ENCODE data around the gene PRDX1. TPM values are rescaled to one million over a fixed set of nuclear protein-coding genes. Genes with fewer than 3 reads are reported as not detected.

PRDX1 gene
- 100 to 1,000 TPM; 746 to 755 TPM for total RNA-seq

DNA sequence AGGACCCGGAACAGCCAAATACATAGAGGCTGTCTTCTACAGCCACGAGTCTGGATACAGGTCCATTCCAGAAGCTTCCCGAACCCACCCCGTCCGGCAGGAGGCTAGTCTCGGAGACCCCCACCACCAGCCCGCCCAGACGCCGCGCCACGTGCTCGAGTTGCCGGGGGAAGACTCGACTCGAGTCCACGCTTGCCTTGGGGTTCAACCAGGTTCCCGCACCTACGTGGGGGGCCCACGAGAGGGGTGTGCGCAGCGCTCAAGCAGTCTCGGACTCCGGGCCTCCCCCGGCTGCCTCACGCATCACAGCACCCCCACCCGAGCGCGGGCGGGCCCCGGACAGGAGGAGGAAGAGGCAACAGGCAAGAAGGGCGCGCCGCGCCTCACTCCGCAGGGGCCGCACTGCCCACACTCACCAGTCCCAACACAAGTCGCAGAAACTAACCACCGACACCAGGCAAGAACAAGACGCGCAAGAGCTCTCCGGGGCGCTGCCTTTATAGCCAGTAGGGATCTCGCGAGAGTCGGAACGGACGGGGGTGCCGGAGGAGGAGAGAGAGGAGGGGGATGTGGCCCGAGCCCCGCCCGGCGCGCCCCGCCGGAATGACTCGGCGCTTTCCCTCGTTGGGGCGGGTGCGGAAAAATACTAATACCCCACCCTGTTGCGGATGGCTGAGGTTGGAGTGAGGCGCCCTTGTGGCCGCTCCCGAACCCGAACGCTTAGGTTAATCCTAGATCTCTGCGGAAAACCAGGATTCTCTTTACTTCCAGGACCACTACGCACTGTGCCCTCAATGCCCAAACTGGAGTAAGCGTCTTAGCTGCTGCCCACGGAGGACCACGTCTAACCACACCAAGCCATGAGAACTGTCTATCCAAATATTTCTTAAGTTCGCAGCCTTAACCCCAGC, at the start of gene PRDX1:
TSS of gene PRDX1 (minus strand) at position 472 of the 911 bp plus-strand sequence. CDS start 2,841 bp downstream, outside the sequence.
- peak; percentile 97 for DNase-seq
- H3K36me3 Mint-ChIP-seq = peaks cover 26% of the 10 kb centered on the region
- peaks cover 45% of the 10 kb centered on the region for H3K4me1 Mint-ChIP-seq
- peak within 1 kb of the TSS; percentile 92 for H3K27ac Mint-ChIP-seq
- peak within 1 kb of the TSS; percentile 93 for H3K4me3 Mint-ChIP-seq
- H3K27me3 Mint-ChIP-seq = peaks cover 8% of the 10 kb centered on the region
- H3K9me3 Mint-ChIP-seq = no peaks in the 10 kb centered on the region

DNA sequence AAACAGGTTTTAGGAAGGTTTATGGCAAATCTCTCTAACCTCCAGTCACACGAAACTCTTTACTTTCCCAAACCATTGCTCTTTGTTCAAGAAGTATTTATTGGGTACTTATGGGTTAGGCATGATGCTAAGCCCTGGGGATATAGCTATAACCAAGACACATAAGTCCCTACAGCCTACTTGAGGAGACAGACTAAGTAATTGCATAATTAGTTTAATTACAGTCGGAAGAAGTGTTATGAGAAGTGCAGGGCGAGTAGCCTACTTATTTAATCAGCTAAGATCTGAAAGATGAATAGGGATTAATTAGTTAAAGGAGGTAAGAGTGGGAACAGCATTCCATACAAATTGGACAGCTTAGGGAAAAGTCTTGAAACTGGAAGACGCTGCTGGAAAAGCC, 48.9 kb upstream of the PRDX1 start:
- no peaks in the 10 kb centered on the region for H3K9me3 Mint-ChIP-seq
- no peak overlapping the region for H3K27ac Mint-ChIP-seq
- peaks cover 10% of the 10 kb centered on the region for H3K36me3 Mint-ChIP-seq
- H3K27me3 Mint-ChIP-seq = no peaks in the 10 kb centered on the region
- H3K4me1 Mint-ChIP-seq = peaks cover 2% of the 10 kb centered on the region
- no peak for DNase-seq
- H3K4me3 Mint-ChIP-seq = no peak overlapping the region

- H3K9me3 Mint-ChIP-seq = no peaks in the 10 kb centered on the region
- H3K27ac Mint-ChIP-seq = no peak overlapping the region
- H3K4me1 Mint-ChIP-seq = peaks cover 2% of the 10 kb centered on the region
- DNase-seq = peak; percentile 54
- H3K27me3 Mint-ChIP-seq = no peaks in the 10 kb centered on the region
- H3K4me3 Mint-ChIP-seq = no peak overlapping the region
- H3K36me3 Mint-ChIP-seq = peaks cover 10% of the 10 kb centered on the region
Observed at GRCh38 chr1:45569962-45570581, 48.4 kb upstream of the PRDX1 start.

DNA sequence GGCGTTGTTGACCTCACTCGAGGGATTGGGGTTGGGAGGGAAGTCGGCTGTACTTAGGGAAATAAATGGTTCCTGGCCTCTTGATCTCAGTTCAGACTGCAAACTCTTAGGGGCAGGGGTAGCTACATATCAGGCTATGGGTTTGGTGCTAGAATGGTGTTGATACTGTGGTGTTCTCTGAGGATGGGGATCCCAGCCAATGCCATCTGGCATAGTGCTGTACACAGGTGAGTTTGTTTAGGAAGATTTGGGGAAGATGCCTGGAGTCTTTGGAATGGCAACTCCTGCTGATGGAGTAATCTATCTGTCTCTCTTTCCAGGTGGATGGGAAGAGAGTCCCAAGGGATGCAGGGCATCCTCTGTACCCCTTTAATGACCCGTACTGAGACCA, 47.9 kb upstream of the PRDX1 start:
- peaks cover 2% of the 10 kb centered on the region for H3K4me1 Mint-ChIP-seq
- H3K4me3 Mint-ChIP-seq = no peak overlapping the region
- H3K9me3 Mint-ChIP-seq = no peaks in the 10 kb centered on the region
- H3K36me3 Mint-ChIP-seq = peaks cover 10% of the 10 kb centered on the region
- H3K27me3 Mint-ChIP-seq = no peaks in the 10 kb centered on the region
- DNase-seq = no peak
- no peak overlapping the region for H3K27ac Mint-ChIP-seq

DNA sequence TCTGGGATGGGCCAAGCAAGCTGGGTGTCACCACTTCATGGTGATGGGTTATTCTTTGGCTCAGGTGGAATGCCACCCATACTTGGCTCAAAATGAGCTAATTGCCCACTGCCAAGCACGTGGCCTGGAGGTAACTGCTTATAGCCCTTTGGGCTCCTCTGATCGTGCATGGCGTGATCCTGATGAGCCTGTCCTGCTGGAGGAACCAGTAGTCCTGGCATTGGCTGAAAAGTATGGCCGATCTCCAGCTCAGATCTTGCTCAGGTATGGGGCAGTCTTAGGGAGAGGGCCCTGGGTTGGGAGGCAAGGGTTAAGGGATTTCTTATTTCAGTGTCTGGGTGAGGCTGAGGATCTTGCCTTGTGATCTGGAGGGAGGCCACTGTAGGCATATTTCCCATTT, 46.7 kb upstream of the PRDX1 start:
- H3K27ac Mint-ChIP-seq = no peak overlapping the region
- H3K36me3 Mint-ChIP-seq = peaks cover 18% of the 10 kb centered on the region
- H3K9me3 Mint-ChIP-seq = no peaks in the 10 kb centered on the region
- DNase-seq = no peak
- no peak overlapping the region for H3K4me3 Mint-ChIP-seq
- H3K4me1 Mint-ChIP-seq = peaks cover 2% of the 10 kb centered on the region
- H3K27me3 Mint-ChIP-seq = no peaks in the 10 kb centered on the region

GRCh38 chr1:45567911-45568310, 46.2 kb upstream of the PRDX1 start:
- no peak overlapping the region for H3K4me3 Mint-ChIP-seq
- no peaks in the 10 kb centered on the region for H3K9me3 Mint-ChIP-seq

DNA sequence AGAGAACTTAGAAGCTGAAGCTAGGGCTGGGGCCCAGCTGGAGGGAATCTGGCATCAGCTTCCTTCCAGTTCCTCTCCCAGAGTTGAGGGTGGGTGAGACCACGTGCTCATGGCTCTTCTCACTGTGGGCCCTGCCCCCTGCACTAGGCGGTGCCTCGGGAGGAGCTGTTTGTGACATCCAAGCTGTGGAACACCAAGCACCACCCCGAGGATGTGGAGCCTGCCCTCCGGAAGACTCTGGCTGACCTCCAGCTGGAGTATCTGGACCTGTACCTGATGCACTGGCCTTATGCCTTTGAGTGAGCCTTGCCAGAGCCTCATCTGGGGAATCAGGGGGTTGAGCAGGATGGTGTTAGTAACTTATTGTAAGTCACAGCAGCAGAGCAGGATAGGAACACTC, 45.0 kb upstream of the PRDX1 start:
- H3K4me1 Mint-ChIP-seq = peaks cover 4% of the 10 kb centered on the region
- H3K4me3 Mint-ChIP-seq = no peak overlapping the region
- peaks cover 25% of the 10 kb centered on the region for H3K36me3 Mint-ChIP-seq
- no peaks in the 10 kb centered on the region for H3K9me3 Mint-ChIP-seq
- no peaks in the 10 kb centered on the region for H3K27me3 Mint-ChIP-seq
- DNase-seq = no peak
- H3K27ac Mint-ChIP-seq = no peak overlapping the region

More at GRCh38 chr1:45567911-45568310, 46.2 kb upstream of the PRDX1 start:
- H3K4me1 Mint-ChIP-seq = peaks cover 2% of the 10 kb centered on the region
- no peaks in the 10 kb centered on the region for H3K27me3 Mint-ChIP-seq
- DNase-seq = no peak
- no peak overlapping the region for H3K27ac Mint-ChIP-seq
- H3K36me3 Mint-ChIP-seq = peaks cover 22% of the 10 kb centered on the region

DNA sequence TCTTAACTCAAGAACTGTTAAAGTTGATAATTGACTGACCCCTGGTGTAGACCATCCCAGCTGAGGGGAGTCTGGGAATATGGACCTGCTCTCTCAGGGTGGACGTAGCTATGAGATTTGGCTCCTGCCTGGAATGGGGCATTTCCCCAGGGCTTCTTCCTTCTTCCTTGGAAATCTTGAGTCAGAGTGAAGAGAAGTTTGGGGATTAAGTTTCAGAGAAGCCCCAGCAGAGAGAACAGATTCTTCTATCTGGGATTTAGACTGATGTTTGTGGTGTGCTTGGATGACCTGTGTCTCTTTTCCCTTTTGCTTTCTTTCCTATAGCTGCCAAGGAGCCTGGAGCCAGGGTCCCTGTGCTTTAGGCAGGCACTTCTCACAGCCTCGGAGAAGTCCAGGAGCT, 42.2 kb upstream of the PRDX1 start:
- no peak for DNase-seq
- Mint-ChIP-seq H3K36me3 (peaks cover 31% of the 10 kb centered on the region), H3K27me3 (no peaks in the 10 kb centered on the region), H3K4me1 (peaks cover 7% of the 10 kb centered on the region), H3K4me3 (no peak overlapping the region), H3K9me3 (no peaks in the 10 kb centered on the region), H3K27ac (no peak overlapping the region)

DNA sequence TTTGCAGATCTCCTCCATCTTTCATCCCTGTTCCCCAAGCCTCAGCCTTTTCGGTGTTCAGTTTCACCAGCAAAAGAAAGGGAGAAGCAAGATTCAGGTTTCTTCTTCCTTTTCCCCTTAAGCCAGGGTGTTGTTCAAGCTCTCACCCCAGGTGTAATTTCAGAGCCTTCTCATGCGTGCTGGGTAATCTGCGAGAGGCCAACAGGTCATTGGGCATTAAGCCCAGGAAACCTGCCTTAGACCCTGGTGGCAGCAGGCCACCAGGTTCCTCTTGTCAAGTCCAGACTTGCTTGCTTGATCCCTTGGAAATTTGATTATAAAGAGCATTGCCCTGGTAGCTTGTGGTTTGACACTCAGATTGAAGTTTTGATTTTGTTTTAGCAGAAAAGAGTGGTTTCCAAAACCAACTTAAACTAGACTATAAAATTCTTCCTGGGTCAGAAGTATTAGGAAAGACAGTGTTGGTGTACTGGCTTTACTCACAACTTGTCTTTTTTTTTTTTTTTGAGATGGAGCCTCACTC, 35.8 kb upstream of the PRDX1 start:
- Mint-ChIP-seq H3K27me3 (no peaks in the 10 kb centered on the region), H3K4me1 (peaks cover 19% of the 10 kb centered on the region), H3K36me3 (peaks cover 23% of the 10 kb centered on the region), H3K27ac (no peak overlapping the region), H3K4me3 (no peak overlapping the region), H3K9me3 (no peaks in the 10 kb centered on the region)
- no peak for DNase-seq

- no peak overlapping the region for H3K27ac Mint-ChIP-seq
- no peak for DNase-seq
- no peaks in the 10 kb centered on the region for H3K27me3 Mint-ChIP-seq
- H3K9me3 Mint-ChIP-seq = no peaks in the 10 kb centered on the region
- H3K4me1 Mint-ChIP-seq = peaks cover 24% of the 10 kb centered on the region
- no peak overlapping the region for H3K4me3 Mint-ChIP-seq
- H3K36me3 Mint-ChIP-seq = peaks cover 14% of the 10 kb centered on the region
Observed at GRCh38 chr1:45554198-45554597, 32.5 kb upstream of the PRDX1 start.

GRCh38 chr1:45552331-45552730, 30.6 kb upstream of the PRDX1 start:
- DNase-seq = no peak
- Mint-ChIP-seq H3K9me3 (no peaks in the 10 kb centered on the region), H3K4me3 (peak overlapping the region; percentile 57), H3K27me3 (no peaks in the 10 kb centered on the region), H3K4me1 (peaks cover 15% of the 10 kb centered on the region), H3K27ac (no peak overlapping the region), H3K36me3 (peaks cover 13% of the 10 kb centered on the region)

DNA sequence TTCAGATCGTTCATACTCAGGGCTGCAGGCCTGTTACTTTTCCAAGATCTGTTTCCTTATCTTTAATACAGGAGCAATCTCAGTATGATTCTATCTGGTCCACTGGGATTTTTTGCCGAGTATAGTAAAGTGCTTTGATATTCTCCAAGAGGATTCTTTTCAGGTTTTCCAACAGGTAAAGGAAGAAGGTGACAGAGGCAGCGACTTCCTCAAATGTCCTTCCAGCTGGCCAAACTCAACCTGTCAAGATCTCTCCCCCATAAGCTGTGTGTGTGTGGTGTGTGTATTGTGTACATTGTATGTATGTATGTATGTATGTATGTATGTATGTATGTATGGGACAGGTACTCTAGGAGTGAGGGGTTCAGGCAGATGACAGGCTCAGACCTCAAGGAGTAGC, 30.0 kb upstream of the PRDX1 start:
- H3K27ac Mint-ChIP-seq = peak overlapping the region; percentile 95
- H3K9me3 Mint-ChIP-seq = no peaks in the 10 kb centered on the region
- DNase-seq = no peak
- peak overlapping the region; percentile 95 for H3K4me3 Mint-ChIP-seq
- H3K4me1 Mint-ChIP-seq = peaks cover 14% of the 10 kb centered on the region
- peaks cover 13% of the 10 kb centered on the region for H3K36me3 Mint-ChIP-seq
- no peaks in the 10 kb centered on the region for H3K27me3 Mint-ChIP-seq

DNA sequence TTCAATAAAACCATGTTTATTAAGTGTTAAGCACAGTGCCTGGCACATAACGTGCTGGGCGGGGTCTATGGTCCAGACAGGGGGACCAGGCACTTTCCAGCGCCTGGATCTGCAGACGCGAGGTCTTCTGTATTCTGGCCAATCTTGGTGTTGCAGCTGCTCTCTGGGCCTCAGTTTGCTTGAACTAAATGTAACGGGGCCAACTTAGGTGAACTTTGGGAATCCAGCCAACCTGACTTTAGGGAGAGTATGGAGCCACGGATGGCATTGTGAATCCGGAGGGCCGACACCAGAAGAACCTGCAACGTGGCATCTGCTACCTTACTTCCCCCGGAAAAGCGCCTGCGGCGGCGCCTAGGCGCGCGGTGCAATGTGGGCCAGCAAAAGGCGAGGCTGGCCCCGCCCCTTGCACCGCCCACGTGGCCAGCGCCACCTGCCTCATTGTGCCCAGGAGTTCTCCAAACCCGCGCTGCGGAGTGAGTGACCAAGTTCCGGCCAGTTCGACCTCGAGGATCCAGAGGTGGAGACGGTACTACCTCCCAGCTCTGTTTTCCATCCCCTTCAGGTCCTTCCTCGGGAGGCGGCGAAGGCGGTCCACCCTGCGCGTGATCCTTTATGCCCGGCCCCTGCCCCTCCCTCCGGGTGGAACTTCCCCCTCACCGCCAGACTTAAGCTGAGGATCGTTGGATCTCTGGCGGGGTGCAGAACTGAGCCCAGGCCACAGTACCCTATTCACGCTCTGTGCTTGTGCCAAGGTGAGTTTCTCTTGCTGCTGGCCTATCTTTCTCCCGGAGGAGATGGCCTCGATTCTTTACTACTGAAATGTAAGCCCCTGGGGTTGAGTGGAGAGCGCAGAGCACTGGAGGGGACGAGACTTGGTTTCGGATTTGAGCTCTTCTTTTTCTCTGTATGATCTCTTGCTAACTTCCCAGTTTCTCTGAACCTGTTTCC, 29.0 kb upstream of the PRDX1 start, which contains the start of gene AKR1A1:
TSS of gene AKR1A1 (plus strand) at position 426 of the 951 bp plus-strand sequence. CDS start 10,969 bp downstream, outside the sequence.
- Mint-ChIP-seq H3K4me3 (peak within 1 kb of the TSS; percentile 95), H3K36me3 (peaks cover 7% of the 10 kb centered on the region), H3K27me3 (no peaks in the 10 kb centered on the region), H3K4me1 (peaks cover 18% of the 10 kb centered on the region), H3K27ac (peak within 1 kb of the TSS; percentile 95), H3K9me3 (no peaks in the 10 kb centered on the region)
- DNase-seq = peak; percentile 92

- DNase-seq = no peak
- no peaks in the 10 kb centered on the region for H3K9me3 Mint-ChIP-seq
- no peak overlapping the region for H3K27ac Mint-ChIP-seq
- H3K36me3 Mint-ChIP-seq = no peaks in the 10 kb centered on the region
- peaks cover 37% of the 10 kb centered on the region for H3K4me1 Mint-ChIP-seq
- no peaks in the 10 kb centered on the region for H3K27me3 Mint-ChIP-seq
- no peak overlapping the region for H3K4me3 Mint-ChIP-seq
Observed at GRCh38 chr1:45545553-45546310, 24.0 kb upstream of the PRDX1 start.

All from activated naive CD8-positive, alpha-beta T cell treated with anti-CD3 and anti-CD28 coated beads for 36 hours (primary cell).